ENCODE results near the gene ISLR. TPM values are rescaled to one million over a fixed set of nuclear protein-coding genes. Genes with fewer than 3 reads are reported as not detected.

ISLR gene
- total RNA-seq, 1 donor from 2014 or later = not detected

GRCh38 chr15:74210729-74211128 is 37.2 kb downstream of the ISLR start:
- no peak overlapping the region for H3K4me3 Mint-ChIP-seq
- TF ChIP-seq, protein P1, sequence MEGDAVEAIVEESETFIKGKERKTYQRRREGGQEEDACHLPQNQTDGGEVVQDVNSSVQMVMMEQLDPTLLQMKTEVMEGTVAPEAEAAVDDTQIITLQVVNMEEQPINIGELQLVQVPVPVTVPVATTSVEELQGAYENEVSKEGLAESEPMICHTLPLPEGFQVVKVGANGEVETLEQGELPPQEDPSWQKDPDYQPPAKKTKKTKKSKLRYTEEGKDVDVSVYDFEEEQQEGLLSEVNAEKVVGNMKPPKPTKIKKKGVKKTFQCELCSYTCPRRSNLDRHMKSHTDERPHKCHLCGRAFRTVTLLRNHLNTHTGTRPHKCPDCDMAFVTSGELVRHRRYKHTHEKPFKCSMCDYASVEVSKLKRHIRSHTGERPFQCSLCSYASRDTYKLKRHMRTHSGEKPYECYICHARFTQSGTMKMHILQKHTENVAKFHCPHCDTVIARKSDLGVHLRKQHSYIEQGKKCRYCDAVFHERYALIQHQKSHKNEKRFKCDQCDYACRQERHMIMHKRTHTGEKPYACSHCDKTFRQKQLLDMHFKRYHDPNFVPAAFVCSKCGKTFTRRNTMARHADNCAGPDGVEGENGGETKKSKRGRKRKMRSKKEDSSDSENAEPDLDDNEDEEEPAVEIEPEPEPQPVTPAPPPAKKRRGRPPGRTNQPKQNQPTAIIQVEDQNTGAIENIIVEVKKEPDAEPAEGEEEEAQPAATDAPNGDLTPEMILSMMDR (IDR thresholded peaks at IDR 0.05) = no peak
- CTCF ChIA-PET = no interaction called here
- no peaks in the 10 kb centered on the region for H3K36me3 Mint-ChIP-seq (ENCODE audit: low read depth)
- ATAC-seq (ENCODE audit: low read depth) (no peak), DNase-seq (no peak)
- peaks cover 14% of the 10 kb centered on the region for H3K27me3 Mint-ChIP-seq
- POLR2A ChIA-PET = no interaction called here
- H3K9me3 Mint-ChIP-seq = peaks cover 2% of the 10 kb centered on the region
- H3K4me1 Mint-ChIP-seq = no peaks in the 10 kb centered on the region
- intact Hi-C loops (cut with micrococcal nuclease) = no loop called here
- H3K27ac Mint-ChIP-seq = no peak overlapping the region

DNA sequence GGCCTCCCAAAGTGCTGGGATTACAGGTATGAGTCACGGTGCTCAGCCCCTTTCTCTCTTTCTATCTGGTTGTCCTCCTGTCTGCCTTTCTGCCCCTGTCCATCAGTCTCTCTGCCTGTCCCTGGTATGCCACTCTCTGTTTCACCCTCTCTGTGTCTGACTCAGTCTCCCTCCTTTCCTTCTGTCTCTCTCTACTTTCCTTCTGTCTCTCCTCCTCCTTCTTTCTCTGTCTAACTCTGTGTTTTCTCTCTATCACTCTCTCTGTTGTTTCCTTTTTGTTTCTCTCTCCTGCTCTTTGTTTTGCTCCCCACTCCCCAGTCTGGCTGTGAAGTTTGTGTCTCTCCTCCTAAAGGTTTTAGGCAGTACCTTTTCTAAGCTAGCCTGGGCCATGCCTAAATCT is 38.1 kb downstream of the ISLR start:
- Mint-ChIP-seq H3K27ac (no peak overlapping the region), H3K4me3 (no peak overlapping the region), H3K4me1 (no peaks in the 10 kb centered on the region), H3K27me3 (peaks cover 14% of the 10 kb centered on the region), H3K9me3 (peaks cover 2% of the 10 kb centered on the region), H3K36me3 (ENCODE audit: low read depth) (no peaks in the 10 kb centered on the region)
- TF ChIP-seq, protein P1 (IDR thresholded peaks at IDR 0.05) = no peak
- POLR2A ChIA-PET = no interaction called here
- CTCF ChIA-PET = no interaction called here
- intact Hi-C loops (cut with micrococcal nuclease) = no loop called here
- DNase-seq (no peak), ATAC-seq (ENCODE audit: low read depth) (no peak)

- peaks cover 10% of the 10 kb centered on the region for H3K27me3 Mint-ChIP-seq
- CTCF ChIA-PET = no interaction called here
- H3K4me3 Mint-ChIP-seq = no peak overlapping the region
Measured at GRCh38 chr15:74212494-74212893, 39.0 kb downstream of the ISLR start.

GRCh38 chr15:74213858-74214284 is 40.4 kb downstream of the ISLR start:
- no peak for ATAC-seq (ENCODE audit: low read depth)
- intact Hi-C loops (cut with micrococcal nuclease) = no loop called here
- H3K9me3 Mint-ChIP-seq = peaks cover 2% of the 10 kb centered on the region
- H3K27ac Mint-ChIP-seq = no peak overlapping the region
- POLR2A ChIA-PET = no interaction called here
- CTCF ChIA-PET = no interaction called here
- no peaks in the 10 kb centered on the region for H3K4me1 Mint-ChIP-seq
- H3K36me3 Mint-ChIP-seq (ENCODE audit: low read depth) = no peaks in the 10 kb centered on the region
- TF ChIP-seq, protein P1 (IDR thresholded peaks at IDR 0.05) = no peak
- H3K27me3 Mint-ChIP-seq = peaks cover 6% of the 10 kb centered on the region
- DNase-seq = no peak
- H3K4me3 Mint-ChIP-seq = no peak overlapping the region

More at GRCh38 chr15:74212494-74212893, 39.0 kb downstream of the ISLR start:
- DNase-seq = no peak
- Mint-ChIP-seq H3K27ac (no peak overlapping the region), H3K9me3 (peaks cover 2% of the 10 kb centered on the region), H3K4me1 (no peaks in the 10 kb centered on the region), H3K36me3 (ENCODE audit: low read depth) (no peaks in the 10 kb centered on the region)
- intact Hi-C loops (cut with micrococcal nuclease) = no loop called here
- POLR2A ChIA-PET = no interaction called here
- TF ChIP-seq, protein P1 (IDR thresholded peaks at IDR 0.05) = no peak
- ATAC-seq (ENCODE audit: low read depth) = no peak

DNA sequence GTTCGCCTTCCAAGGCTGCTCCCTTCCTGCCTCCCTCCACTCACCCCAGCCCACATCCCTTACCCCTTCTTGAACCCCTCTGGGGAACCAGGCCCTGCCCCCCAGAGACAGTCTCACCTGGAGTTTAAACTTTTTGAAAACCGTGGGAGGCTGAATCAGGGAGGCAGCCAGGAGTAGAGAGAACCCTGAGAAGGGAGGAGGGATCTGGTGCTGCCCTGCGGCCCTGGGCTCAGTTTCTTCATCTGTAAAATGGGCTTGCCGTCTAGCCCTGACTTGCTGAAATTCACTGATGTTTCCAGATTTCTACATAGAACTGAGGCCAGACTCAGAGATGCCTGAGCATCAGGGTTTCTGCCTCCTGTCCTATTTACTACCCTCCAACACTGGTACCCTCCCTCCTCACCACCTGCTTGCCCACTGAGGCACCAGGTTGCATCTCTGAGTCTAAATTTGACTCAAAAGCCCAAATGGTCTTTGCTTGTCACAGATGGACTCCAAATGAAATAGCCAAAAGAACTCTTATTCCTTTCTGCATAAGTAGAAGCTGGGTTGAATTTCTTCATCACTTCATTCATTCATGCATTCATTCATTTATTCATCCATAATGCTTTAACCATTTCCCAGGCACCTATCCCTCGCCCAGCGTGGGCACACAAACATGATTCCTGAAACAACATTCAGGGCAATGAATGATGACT is 41.0 kb downstream of the ISLR start:
- no peak for DNase-seq
- H3K27me3 Mint-ChIP-seq = peaks cover 10% of the 10 kb centered on the region
- ATAC-seq (ENCODE audit: low read depth) = no peak
- TF ChIP-seq, protein P1 (IDR thresholded peaks at IDR 0.05) = no peak
- no peaks in the 10 kb centered on the region for H3K4me1 Mint-ChIP-seq
- H3K27ac Mint-ChIP-seq = no peak overlapping the region
- intact Hi-C loops (cut with micrococcal nuclease) = no loop called here
- ChIA-PET POLR2A (no interaction called here), CTCF (no interaction called here)
- no peaks in the 10 kb centered on the region for H3K36me3 Mint-ChIP-seq (ENCODE audit: low read depth)
- H3K9me3 Mint-ChIP-seq = peaks cover 2% of the 10 kb centered on the region
- no peak overlapping the region for H3K4me3 Mint-ChIP-seq
